Fibroblast of lung (primary cell): ENCODE measurements around the gene LMAN1. TPM values are rescaled to one million over a fixed set of nuclear protein-coding genes. Genes with fewer than 3 reads are reported as not detected.

Experiments used
- DNase-seq, 2 donors: peaks; one replicate each; pipeline versions ENCODE4 v3.0.0 to v3.0.0-alpha.2; 2010; ENCODE audit warnings: low read depth in 2 of 2
- H2AFZ ChIP-seq: 2 replicates; pipeline ENCODE4 v1.5.1; 2012; ENCODE audit warnings: low read length, control low read depth, inconsistent platforms
- H3K27ac ChIP-seq: 2 replicates; pipeline ENCODE4 v1.5.1; 2011; ENCODE audit warnings: low read length, control low read depth; ENCODE audit not compliant: insufficient read depth
- H3K27me3 ChIP-seq: 2 replicates; pipeline ENCODE4 v1.5.1; 2011; ENCODE audit warnings: mild to moderate bottlenecking, low read length; ENCODE audit not compliant: control insufficient read depth, insufficient read depth
- H3K36me3 ChIP-seq: 2 replicates; pipeline ENCODE4 v1.5.1; 2011; ENCODE audit warnings: low read length; ENCODE audit not compliant: control insufficient read depth, insufficient read depth
- H3K4me1 ChIP-seq: 2 replicates; pipeline ENCODE4 v1.5.1; 2011; ENCODE audit warnings: low read length; ENCODE audit not compliant: control insufficient read depth, insufficient read depth; ENCODE audit errors: extremely low read depth
- H3K4me2 ChIP-seq: 2 replicates; pipeline ENCODE4 v1.5.1; 2011; ENCODE audit warnings: low read length, control low read depth; ENCODE audit not compliant: insufficient read depth; ENCODE audit errors: extremely low read depth
- H3K4me3 ChIP-seq, 4 experiments: fragments of 200-600 bp in 1 of 4; sonication (generic) in 1 of 4; replicated peaks in 1 of 4; 2 replicates each; pipeline ENCODE4 v1.5.1; 2011 to 2016; ENCODE audit warnings: low read length in 4 of 4, low read depth in 3 of 4, mild to moderate bottlenecking in 3 of 4, control low read depth in 2 of 4, inconsistent platforms in 1 of 4, mixed read lengths in 1 of 4; ENCODE audit not compliant: insufficient read depth in 1 of 4; ENCODE audit errors: control extremely low read depth in 1 of 4
- H3K79me2 ChIP-seq: 2 replicates; pipeline ENCODE4 v1.5.1; 2012; ENCODE audit warnings: mild to moderate bottlenecking, low read length, inconsistent platforms; ENCODE audit not compliant: control insufficient read depth, insufficient read depth
- H3K9ac ChIP-seq: 2 replicates; pipeline ENCODE4 v1.5.1; 2011; ENCODE audit warnings: mild to moderate bottlenecking, low read length, control low read depth; ENCODE audit not compliant: insufficient read depth
- H3K9me3 ChIP-seq: 2 replicates; pipeline ENCODE4 v1.5.1; 2012; ENCODE audit warnings: low read depth, low read length; ENCODE audit not compliant: control insufficient read depth, insufficient read depth
- H4K20me1 ChIP-seq: 2 replicates; pipeline ENCODE4 v1.5.1; 2011; ENCODE audit warnings: low read length; ENCODE audit not compliant: control insufficient read depth, insufficient read depth; ENCODE audit errors: extremely low read depth
- EZH2 ChIP-seq: IDR thresholded peaks from 2 replicates; pipeline ENCODE4 v1.5.1; 2012; ENCODE audit warnings: low read length, control low read depth, mild to moderate bottlenecking; ENCODE audit errors: missing control alignments
- polyA plus RNA-seq, 2 donors: library from polyadenylated mRNA; depleted of rRNA in 1 of 2; stranded (reverse) in 1 of 2; unstranded in 1 of 2; fragments of >200 nt; gene quantifications; 2 replicates each; pipeline ENCODE4 v1.2.1, GENCODE V29; 2011 to 2012; ENCODE audit warnings: missing spikeins in 1 of 2
- total RNA-seq: library from RNA; depleted of rRNA; stranded (reverse); fragments of >200 nt; gene quantifications from 2 replicates; pipeline ENCODE4 v1.2.1, GENCODE V29; 2014
- TF ChIP-seq, protein P1 (sequence below), 2 donors: IDR thresholded peaks in 1 of 2; conservative IDR thresholded peaks in 1 of 2; 1 replicate in 1 of 2; 2 replicates in 1 of 2; pipeline ENCODE4 v1.5.1; 2011 to 2012; ENCODE audit warnings: low read length in 2 of 2, control low read depth in 1 of 2, inconsistent platforms in 1 of 2, low read depth in 1 of 2, mild to moderate bottlenecking in 1 of 2

The LMAN1 gene
- total and polyA plus RNA-seq, 2 donors (not counting 1 experiment from before 2014, with no cell fraction given): 130 to 170 TPM

GRCh38 chr18:59286341-59286740, 72.7 kb downstream of the LMAN1 start:
- H4K20me1 ChIP-seq: no peaks in the 10 kb centered on the region
- no peak overlapping the region for H3K4me2 ChIP-seq
- H3K4me1 ChIP-seq: no peaks in the 10 kb centered on the region
- H3K4me3 ChIP-seq: no peak overlapping the region
- H3K27me3 ChIP-seq: peaks cover 25% of the 10 kb centered on the region
- no peak overlapping the region for H3K9ac ChIP-seq
- no peak overlapping the region for H3K27ac ChIP-seq
- H2AFZ ChIP-seq: no peak overlapping the region
- H3K79me2 ChIP-seq: no peaks in the 10 kb centered on the region
- DNase-seq: no peak
- no peaks in the 10 kb centered on the region for H3K36me3 ChIP-seq
- TF ChIP-seq EZH2: no peak
- TF ChIP-seq, protein P1, sequence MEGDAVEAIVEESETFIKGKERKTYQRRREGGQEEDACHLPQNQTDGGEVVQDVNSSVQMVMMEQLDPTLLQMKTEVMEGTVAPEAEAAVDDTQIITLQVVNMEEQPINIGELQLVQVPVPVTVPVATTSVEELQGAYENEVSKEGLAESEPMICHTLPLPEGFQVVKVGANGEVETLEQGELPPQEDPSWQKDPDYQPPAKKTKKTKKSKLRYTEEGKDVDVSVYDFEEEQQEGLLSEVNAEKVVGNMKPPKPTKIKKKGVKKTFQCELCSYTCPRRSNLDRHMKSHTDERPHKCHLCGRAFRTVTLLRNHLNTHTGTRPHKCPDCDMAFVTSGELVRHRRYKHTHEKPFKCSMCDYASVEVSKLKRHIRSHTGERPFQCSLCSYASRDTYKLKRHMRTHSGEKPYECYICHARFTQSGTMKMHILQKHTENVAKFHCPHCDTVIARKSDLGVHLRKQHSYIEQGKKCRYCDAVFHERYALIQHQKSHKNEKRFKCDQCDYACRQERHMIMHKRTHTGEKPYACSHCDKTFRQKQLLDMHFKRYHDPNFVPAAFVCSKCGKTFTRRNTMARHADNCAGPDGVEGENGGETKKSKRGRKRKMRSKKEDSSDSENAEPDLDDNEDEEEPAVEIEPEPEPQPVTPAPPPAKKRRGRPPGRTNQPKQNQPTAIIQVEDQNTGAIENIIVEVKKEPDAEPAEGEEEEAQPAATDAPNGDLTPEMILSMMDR (conservative IDR thresholded peaks at IDR 0.05 in 1 of 2, IDR thresholded peaks at IDR 0.05 in 1 of 2; ENCODE audit: low read depth in 1 of 2, low read length in 2 of 2): no peak
- H3K9me3 ChIP-seq: no peaks in the 10 kb centered on the region

DNA sequence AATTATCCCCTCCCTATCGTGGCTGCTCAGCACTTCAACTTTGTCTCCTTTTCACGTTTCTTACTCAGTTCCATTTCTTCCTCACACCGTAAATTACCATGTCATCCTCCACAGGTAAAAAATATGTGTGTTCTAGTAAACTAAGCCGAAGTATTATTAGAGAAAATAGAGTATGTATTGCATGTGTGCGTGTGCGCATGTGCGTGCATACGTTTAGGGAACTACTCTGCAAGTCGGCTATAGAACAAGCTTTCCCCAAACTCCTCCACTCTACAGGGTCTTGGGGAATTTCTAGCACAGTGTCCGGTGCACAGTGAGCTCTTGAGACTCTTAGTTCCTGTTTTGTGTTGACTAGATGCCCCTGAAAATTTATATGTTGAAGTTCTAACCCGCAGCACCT, 76.7 kb downstream of the LMAN1 start:
- Histone ChIP-seq H3K79me2 (no peaks in the 10 kb centered on the region), H3K9ac (no peak overlapping the region), H3K36me3 (no peaks in the 10 kb centered on the region), H3K4me1 (no peaks in the 10 kb centered on the region), H3K9me3 (no peaks in the 10 kb centered on the region), H3K27me3 (peaks cover 30% of the 10 kb centered on the region), H4K20me1 (no peaks in the 10 kb centered on the region), H2AFZ (no peak overlapping the region), H3K27ac (no peak overlapping the region), H3K4me3 (no peak overlapping the region), H3K4me2 (no peak overlapping the region)
- TF ChIP-seq, protein P1 (conservative IDR thresholded peaks at IDR 0.05 in 1 of 2, IDR thresholded peaks at IDR 0.05 in 1 of 2; ENCODE audit: low read depth in 1 of 2, low read length in 2 of 2): no peak
- TF ChIP-seq EZH2: no peak
- no peak for DNase-seq

- Histone ChIP-seq H2AFZ (no peak overlapping the region), H4K20me1 (no peaks in the 10 kb centered on the region), H3K4me2 (no peak overlapping the region), H3K27ac (no peak overlapping the region), H3K9me3 (no peaks in the 10 kb centered on the region), H3K36me3 (no peaks in the 10 kb centered on the region), H3K9ac (no peak overlapping the region), H3K4me1 (no peaks in the 10 kb centered on the region), H3K27me3 (peaks cover 29% of the 10 kb centered on the region), H3K79me2 (no peaks in the 10 kb centered on the region), H3K4me3 (no peak overlapping the region)
- no peak for DNase-seq
- no peak for TF ChIP-seq EZH2
- TF ChIP-seq, protein P1 (conservative IDR thresholded peaks at IDR 0.05 in 1 of 2, IDR thresholded peaks at IDR 0.05 in 1 of 2; ENCODE audit: low read depth in 1 of 2, low read length in 2 of 2): no peak
These were observed 79.3 kb downstream of the LMAN1 start for GRCh38 chr18:59279722-59280121.
